Activated T-cell treated with anti-CD3 and anti-CD28 coated beads, Interleukin-2, amount 50 U/mL, for 48 hours (primary cell): ENCODE measurements around the gene VPS8.

Source experiments
- DNase-seq, 2 experiments: peaks; one replicate each; pipeline ENCODE4 v3.0.0-alpha.2; 2020

VPS8 gene

DNA sequence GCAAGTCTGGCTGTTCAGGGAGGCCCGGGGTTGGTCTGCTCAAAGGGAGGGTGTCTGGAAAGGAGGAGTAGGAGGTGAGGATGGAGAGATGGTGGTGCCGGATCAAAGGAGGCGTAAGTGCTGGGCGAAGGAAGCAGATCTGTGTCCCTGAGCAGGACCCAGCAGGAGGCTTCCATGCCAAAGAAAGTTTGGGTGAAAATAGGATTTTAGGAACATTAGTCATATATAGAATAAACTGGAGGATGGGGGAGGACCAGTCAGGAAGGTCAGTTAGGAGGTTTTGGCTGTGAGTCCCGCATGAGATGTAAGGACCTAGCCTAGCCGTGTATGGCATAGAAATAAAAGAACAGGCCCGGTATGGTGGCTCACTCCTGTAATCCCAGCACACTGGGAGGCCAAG is 28.6 kb upstream of the VPS8 start:
- no peak for DNase-seq

- no peak for DNase-seq
Measured at GRCh38 chr3:184784731-184785500, 27.1 kb upstream of the VPS8 start.

DNA sequence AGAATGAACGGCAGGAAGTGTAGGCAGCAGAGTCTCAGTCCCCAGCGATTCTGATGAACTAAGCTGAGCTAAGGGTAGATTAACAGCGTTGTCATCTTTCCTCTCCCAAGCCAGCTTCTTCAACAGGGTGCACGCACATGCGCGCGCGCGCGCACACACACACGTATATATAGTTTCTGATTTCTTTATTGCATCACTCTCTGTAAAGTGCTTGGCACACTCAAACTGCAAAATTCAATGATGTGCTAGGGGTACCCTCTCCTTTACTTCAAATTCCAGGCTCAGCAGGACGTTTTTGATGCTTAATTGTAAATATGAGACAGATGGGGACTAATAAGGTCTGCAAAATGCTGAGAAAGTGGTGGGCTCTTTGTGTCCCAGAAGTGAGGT is 26.1 kb upstream of the VPS8 start:
- DNase-seq: no peak

DNA sequence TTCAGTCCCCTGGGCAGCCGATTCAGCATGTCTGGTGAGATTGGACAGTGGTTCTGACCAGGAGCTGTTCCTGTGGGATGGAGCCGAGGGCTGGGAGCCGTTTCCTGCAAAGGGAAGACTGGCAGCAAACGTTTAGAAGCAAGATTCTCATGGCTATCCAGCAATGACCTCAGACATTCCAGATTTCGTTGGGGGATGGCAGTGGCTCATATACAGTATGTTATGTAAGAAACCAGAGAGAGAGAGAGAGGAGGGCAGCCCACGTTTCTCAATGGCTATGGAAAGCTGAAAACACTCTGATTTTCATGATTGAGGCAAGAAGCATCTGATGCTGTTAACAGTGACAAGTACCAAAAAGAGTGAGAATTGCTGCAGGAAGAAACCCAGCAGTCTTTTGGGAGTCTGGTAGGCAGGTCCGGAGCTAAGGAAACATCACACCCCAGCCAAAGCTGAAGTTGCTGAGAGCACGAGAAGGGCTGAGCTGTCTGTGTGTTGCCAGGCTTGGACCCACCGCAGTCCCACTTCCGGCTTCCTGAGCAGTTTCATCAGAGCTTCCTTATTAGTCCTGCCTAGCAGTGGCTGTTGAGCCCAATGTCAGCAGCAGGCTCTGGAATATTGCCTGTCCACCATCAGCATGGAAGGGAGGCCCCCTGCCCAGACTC is 25.6 kb upstream of the VPS8 start:
- DNase-seq: peak; percentile 28 to 46

DNA sequence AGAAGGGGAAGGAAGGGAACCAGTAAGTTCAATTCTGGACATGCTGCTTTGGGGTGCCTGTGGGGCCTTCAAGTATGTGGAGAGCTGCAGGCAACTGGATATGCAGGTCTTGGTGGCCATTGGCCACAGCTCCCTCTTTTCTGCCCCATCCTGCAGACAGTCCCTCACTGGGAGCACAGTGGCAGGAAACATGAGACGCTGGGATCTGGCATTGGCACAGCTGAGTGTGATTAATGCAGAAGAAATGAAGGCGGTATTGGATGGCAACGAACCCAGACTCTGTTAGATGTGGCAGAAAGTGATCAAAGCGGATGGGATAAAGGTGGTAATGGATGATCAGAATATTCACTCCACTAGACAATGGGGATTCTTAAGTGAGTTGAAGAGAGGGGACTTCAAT is 23.2 kb upstream of the VPS8 start:
- DNase-seq: no peak

GRCh38 chr3:184789314-184789998 is 22.5 kb upstream of the VPS8 start:
- no peak for DNase-seq

- no peak for DNase-seq
Measured at GRCh38 chr3:184791171-184791570, 20.8 kb upstream of the VPS8 start.

DNA sequence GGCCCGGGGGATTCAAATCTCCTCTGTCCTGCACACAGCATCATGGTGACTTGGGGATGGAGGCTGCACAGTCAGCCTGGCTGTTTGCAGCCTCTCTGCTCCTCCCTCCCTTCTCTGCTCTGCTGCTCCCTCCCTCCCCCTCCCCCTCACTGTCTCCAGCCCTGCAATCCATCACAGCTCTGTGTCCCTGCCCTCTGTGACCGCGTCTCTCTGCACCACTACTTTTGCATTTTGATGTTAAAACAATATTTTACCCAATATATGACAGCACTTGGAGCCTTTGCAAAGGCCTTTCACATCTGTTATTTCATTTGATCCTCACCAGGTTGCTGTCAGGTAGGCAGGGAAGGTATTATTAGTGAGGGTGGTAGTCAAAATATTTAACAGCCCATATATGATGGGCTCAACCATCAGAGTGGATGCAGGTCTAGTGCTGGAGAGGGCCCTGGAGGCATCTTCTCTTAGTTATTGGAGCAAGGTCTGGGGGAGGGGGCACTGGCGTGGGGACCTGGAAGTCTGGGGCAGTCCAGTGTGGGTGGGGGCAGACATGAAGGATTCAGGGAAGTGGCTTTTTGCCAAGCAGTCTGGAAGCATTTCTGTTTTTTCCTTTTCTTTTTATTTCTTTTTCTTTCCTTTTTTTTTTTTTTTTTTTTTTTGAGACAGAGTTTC is 16.3 kb upstream of the VPS8 start:
- DNase-seq: no peak

- no peak for DNase-seq
Measured at GRCh38 chr3:184796551-184796950, 15.4 kb upstream of the VPS8 start.

- DNase-seq: no peak
Measured at GRCh38 chr3:184796954-184797353, 15.0 kb upstream of the VPS8 start.

- no peak for DNase-seq
Measured at GRCh38 chr3:184798120-184798519, 13.8 kb upstream of the VPS8 start.

DNA sequence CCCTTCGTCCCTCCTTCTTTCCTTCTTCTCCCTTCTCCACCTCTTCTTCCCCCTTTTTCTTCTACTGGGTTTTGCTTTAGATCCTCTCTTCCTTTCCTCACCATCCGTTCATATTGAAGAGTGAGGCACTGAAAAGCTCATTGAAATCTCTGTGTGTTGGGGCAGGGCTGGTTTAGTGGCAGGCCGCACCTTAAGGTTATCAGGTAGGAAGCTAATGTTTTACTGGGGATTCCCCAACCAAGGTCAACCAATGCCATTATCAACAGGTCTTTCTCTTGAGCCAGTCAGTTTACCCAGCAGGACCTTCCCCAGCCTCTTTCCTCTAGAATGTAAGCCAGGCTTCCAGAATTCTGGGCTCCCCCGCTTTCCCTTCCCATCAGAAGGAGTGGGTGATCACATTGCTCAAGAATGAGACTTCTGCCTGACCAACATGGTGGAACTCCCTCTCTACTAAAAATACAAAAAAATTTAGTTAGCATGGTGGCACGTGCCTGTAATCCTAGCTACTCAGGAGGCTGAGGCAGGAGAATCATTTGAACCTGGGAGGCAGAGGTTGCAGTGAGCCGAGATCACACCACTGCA is 11.5 kb upstream of the VPS8 start:
- DNase-seq: no peak

- no peak for DNase-seq
Measured at GRCh38 chr3:184801241-184801785, 10.7 kb upstream of the VPS8 start.

- no peak for DNase-seq
Measured at GRCh38 chr3:184802150-184802549, 9.8 kb upstream of the VPS8 start.

DNA sequence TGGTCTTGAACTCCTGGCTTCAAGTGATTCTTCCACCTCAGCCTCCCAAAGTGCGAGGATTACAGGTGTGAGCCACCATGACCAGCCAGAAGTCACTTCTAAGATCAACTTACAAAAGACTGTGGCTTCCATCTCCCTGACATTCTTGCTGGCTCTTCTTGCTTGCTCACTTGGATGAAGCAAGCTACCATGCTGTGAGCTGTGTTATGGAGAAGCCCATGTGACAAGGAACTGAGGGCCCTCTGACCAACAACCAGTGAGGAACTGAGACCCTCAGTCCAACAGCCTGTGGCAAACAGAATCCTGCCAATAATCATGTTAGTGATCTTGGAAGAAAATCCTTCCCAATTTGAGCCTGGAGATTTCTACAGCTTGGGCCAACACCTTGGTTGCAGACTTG is 7.2 kb upstream of the VPS8 start:
- DNase-seq: no peak

GRCh38 chr3:184805351-184806038 is 6.5 kb upstream of the VPS8 start:
- no peak for DNase-seq

DNA sequence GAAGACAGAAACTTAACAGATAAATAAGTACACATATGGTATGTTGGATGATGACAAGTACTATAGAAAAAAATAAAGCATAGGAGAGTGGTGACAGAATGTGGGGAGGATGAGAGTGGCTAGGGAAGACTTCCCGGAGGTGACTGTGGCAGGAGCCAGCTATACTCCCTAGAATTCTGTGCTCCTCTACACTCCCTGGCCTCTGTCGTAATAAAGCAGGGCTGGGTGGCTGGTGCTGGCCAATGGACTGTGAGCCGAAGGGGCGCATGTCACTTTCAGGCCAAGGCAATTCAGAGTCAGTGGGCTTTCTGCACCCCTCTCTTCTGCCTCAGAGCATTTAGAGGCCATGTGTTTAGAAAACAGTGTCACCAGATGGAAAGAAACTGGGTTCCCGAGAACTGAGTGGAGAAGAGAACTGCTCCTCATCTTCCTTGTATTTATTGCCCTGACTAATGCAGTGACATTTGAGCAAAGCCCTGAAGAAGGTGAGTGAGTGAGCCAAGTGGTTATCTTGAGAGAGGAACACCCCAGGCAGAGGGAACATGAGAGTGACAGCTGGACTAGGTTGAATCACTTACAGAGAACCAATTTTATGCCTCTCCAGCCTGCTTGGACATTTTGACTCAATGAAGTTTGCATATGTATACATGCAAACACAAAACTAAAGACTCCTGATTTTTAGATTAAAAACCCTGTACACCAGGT is 5.2 kb upstream of the VPS8 start:
- DNase-seq: no peak

DNA sequence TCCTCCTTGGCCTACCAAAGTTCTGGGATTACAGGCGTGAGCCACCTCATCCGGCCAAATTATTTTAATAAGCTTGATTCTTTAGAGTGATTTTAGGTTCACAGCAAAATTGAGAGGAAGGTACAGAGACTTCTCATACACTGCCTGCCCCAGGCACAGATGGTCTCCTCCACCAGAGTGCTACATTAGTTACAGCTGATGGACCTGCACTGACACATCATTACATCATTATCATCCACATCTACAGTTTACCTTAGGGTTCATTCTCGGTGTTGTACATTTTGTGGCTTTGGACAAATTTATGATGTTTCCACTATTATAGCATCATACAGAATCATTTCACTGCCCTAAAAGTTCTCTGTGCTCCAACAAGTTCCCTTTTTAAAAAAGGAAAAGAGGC is 4.4 kb upstream of the VPS8 start:
- DNase-seq: no peak

DNA sequence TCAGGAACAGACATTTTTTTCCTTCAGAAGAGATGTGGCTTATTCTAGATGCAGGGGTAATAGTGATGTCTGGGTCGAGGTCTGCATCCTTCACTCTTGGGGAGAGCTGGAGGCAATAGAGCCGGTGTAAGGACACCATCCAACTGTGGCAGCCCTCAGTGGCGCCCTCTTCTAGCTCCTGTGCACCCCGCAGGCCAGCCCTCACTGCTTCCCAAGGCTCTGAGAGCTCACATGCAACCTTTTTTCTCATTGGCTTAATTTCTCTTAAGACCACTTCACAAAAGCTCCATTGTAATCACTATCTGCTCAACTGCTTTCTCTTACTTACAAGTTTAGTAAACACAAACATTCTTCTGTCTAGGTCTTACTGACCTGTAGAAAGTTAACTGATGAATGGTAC is 3.9 kb upstream of the VPS8 start:
- no peak for DNase-seq

DNA sequence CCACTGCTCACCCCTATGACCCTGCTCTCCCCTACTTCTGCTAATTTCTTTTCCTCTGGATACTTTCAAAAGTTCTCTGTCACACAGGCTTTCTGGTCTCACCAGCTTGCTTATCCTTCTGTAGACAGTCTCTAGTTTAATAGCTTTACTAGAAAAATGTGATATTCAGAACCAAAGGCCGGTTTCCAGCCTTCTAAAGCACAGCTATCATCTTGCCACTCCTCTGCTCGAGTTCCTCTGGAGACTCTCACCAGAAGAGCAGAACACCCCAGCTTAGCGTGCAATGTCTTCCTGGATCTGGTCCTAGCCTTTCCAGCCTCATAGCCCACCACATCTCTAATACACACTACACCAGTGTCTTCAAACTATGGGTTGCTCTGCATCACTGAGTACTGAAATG is 1.8 kb upstream of the VPS8 start:
- DNase-seq: no peak

DNA sequence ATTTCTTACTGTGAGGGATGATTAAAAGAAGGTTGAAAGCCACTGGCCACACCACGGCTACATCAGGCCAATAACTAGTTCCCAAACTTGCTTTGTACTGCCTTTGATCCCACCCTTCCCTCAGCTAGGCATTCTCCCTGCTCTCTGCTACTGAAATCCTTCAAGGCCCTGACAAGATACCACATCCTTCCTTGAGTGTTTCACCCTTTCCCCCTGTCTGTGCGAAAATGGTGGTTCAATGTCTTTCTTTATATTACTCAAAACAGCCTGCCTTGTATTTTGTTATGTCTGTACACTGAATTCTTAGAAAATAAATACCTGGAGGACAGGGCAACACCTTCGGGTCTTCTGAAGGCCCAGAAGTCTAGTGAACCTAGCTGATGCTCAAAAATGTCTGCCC is 932 bp upstream of the VPS8 start:
- peak; percentile 30 to 34 for DNase-seq

DNA sequence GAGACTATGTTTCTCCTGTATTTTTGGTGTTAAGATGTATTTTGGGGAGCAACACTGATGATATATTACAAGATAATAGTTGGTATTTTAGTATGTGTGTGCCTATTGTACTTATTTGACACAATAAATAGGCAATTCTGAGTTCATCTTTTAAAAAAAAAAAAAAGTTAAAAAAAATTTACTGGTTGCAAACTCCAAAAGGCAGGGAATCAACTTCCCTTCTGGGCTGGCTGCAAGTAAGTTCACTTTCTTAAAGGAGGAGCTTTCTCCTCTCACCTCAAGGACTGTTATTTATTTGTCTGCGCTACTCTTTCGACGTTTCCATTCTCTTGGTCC is 335 bp upstream of the VPS8 start:
- DNase-seq: no peak
